ENCODE data around the gene PID1.

Gene PID1

DNA sequence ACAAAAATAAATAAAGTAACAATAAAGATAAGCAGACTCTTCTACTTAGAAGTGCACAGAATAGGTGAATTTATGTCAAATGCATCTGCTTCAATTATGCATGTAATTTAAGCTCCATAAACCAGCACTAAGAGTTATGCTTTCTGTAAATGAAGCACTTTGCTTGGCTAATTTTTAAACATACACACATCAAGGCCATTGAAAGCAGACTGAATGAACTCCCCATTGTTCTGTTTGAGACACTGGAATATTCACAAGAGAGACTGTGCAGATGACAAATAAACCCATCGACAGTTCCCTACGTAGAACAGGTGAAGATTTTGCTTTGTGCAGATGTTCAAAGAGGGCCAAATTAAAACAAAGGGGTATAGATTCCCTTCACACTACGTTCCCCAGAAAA lies 133.4 kb downstream of the PID1 start:
- TF ChIP-seq, protein P1, sequence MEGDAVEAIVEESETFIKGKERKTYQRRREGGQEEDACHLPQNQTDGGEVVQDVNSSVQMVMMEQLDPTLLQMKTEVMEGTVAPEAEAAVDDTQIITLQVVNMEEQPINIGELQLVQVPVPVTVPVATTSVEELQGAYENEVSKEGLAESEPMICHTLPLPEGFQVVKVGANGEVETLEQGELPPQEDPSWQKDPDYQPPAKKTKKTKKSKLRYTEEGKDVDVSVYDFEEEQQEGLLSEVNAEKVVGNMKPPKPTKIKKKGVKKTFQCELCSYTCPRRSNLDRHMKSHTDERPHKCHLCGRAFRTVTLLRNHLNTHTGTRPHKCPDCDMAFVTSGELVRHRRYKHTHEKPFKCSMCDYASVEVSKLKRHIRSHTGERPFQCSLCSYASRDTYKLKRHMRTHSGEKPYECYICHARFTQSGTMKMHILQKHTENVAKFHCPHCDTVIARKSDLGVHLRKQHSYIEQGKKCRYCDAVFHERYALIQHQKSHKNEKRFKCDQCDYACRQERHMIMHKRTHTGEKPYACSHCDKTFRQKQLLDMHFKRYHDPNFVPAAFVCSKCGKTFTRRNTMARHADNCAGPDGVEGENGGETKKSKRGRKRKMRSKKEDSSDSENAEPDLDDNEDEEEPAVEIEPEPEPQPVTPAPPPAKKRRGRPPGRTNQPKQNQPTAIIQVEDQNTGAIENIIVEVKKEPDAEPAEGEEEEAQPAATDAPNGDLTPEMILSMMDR (IDR thresholded peaks at IDR 0.05; ENCODE audit: low read depth, low read length, missing control alignments): no peak
- in situ Hi-C loops (cut with HindIII; ENCODE audit: low sequenced_read_pairs): no loop called here

DNA sequence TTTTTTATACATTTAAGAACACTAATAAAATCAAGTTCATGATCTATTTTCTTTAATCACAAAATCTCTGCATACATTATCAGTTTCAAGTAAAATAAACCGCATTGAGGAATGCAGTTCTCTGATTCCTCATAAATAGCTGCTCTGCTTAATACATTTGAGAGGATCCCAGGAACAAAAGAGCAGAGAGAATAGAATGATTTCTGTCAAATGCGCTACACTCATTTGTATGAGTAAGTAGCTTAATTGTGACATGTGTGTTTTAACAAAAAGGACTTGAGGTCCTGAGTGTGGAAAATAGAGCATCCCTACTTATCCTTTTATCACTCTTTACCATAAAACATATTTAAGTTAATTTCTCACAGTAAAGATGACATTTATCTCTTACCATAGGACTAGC lies 134.0 kb downstream of the PID1 start:
- in situ Hi-C loops (cut with HindIII; ENCODE audit: low sequenced_read_pairs): no loop called here
- no peak overlapping the region for H3K4me3 ChIP-seq (ENCODE audit: low read depth, low read length)
- DNase-seq (ENCODE audit: low read depth): no peak
- TF ChIP-seq, protein P1 (IDR thresholded peaks at IDR 0.05; ENCODE audit: low read depth, low read length, missing control alignments): no peak

More for the DNA sequence above, 133.4 kb downstream of the PID1 start:
- no peak for DNase-seq (ENCODE audit: low read depth)
- H3K4me3 ChIP-seq (ENCODE audit: low read depth, low read length): no peak overlapping the region

- TF ChIP-seq, protein P1 (IDR thresholded peaks at IDR 0.05; ENCODE audit: low read depth, low read length, missing control alignments): peak; percentile 56
- peak; percentile 36 for DNase-seq (ENCODE audit: low read depth)
- in situ Hi-C loops (cut with HindIII; ENCODE audit: low sequenced_read_pairs): no loop called here
These were observed 137.8 kb downstream of the PID1 start for GRCh38 chr2:229133155-229133772.

GRCh38 chr2:229132236-229132635 lies 138.9 kb downstream of the PID1 start:
- DNase-seq (ENCODE audit: low read depth): no peak
- TF ChIP-seq, protein P1 (IDR thresholded peaks at IDR 0.05; ENCODE audit: low read depth, low read length, missing control alignments): no peak
- H3K4me3 ChIP-seq (ENCODE audit: low read depth, low read length): no peak overlapping the region
- in situ Hi-C loops (cut with HindIII; ENCODE audit: low sequenced_read_pairs): no loop called here

More at GRCh38 chr2:229133155-229133772, 137.8 kb downstream of the PID1 start:
- H3K4me3 ChIP-seq (ENCODE audit: low read depth, low read length): no peak overlapping the region

- TF ChIP-seq, protein P1 (IDR thresholded peaks at IDR 0.05; ENCODE audit: low read depth, low read length, missing control alignments): no peak
- in situ Hi-C loops (cut with HindIII; ENCODE audit: low sequenced_read_pairs): no loop called here
- no peak for DNase-seq (ENCODE audit: low read depth)
- H3K4me3 ChIP-seq (ENCODE audit: low read depth, low read length): no peak overlapping the region
These were observed 140.6 kb downstream of the PID1 start for GRCh38 chr2:229130522-229130921.

DNA sequence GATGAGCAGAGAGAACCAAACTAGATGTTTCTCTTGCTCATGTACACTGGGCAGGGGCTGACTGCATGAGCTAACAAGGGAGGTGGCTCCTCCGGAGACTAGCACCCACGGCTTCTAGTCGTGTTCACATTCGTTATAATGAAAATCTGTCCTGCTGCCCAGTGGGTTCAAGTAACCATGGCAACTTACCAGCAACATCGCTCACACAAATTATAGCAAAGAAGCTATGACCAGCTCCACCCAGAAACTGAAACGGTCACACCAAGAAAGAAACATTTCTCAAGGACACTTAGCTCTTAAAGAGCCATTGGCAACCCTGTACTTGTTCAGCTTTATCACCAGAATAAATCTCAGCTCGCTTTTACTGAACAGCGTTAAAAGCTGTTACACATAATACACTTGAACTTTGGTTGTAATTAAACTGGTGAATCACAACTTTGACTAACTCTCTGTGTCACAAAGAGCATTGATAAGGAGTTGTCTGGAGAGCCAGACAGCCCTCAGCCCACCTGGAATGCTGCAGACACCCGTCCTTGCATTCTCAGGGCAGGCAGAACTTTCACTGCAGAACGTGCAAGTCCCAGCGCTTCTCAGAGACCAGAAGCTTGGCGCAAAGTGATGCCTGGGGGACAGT lies 141.2 kb downstream of the PID1 start:
- no peak overlapping the region for H3K4me3 ChIP-seq (ENCODE audit: low read depth, low read length)
- TF ChIP-seq, protein P1 (IDR thresholded peaks at IDR 0.05; ENCODE audit: low read depth, low read length, missing control alignments): no peak
- DNase-seq (ENCODE audit: low read depth): no peak

More for the DNA sequence above, 141.2 kb downstream of the PID1 start:
- in situ Hi-C loops (cut with HindIII; ENCODE audit: low sequenced_read_pairs): no loop called here

All from astrocyte of the cerebellum (primary cell).